Effector memory CD4-positive, alpha-beta T cell (primary cell): ENCODE measurements around the gene LDHB.
A peak's percentile ranks its signal among the peaks of the same experiment; 100 is the strongest.

Experiments
- DNase-seq, 3 donors: peaks; one replicate each; pipeline ENCODE4 v3.0.0-alpha.2; 2020
- H3K27ac ChIP-seq: 2 replicates; pipeline ENCODE4 v1.7.0; 2013; ENCODE audit warnings: mild to moderate bottlenecking, low read length, moderate library complexity; ENCODE audit not compliant: insufficient read depth, poor library complexity, severe bottlenecking
- H3K27me3 ChIP-seq: replicated peaks from 2 replicates; pipeline ENCODE4 v1.7.0; 2013; ENCODE audit warnings: mild to moderate bottlenecking, low read length; ENCODE audit not compliant: insufficient read depth, control insufficient read depth, poor library complexity, severe bottlenecking
- H3K36me3 ChIP-seq: 2 replicates; pipeline ENCODE4 v1.7.0; 2013; ENCODE audit warnings: mild to moderate bottlenecking, low read length, moderate library complexity; ENCODE audit not compliant: control insufficient read depth, insufficient read depth
- H3K4me1 ChIP-seq: 2 replicates; pipeline ENCODE4 v1.7.0; 2013; ENCODE audit warnings: low read length, mild to moderate bottlenecking; ENCODE audit not compliant: control insufficient read depth, insufficient read depth, poor library complexity, severe bottlenecking
- H3K4me3 ChIP-seq: 2 replicates; pipeline ENCODE4 v1.7.0; 2013; ENCODE audit warnings: low read length, low read depth, mild to moderate bottlenecking; ENCODE audit not compliant: insufficient read depth, poor library complexity, severe bottlenecking
- H3K9me3 ChIP-seq: 2 replicates; pipeline ENCODE4 v1.7.0; 2013; ENCODE audit warnings: mild to moderate bottlenecking, low read length, moderate library complexity; ENCODE audit not compliant: control insufficient read depth
- total RNA-seq, 3 donors: gene quantifications; one replicate each; lab custom pipeline; 2026; lab: John Stamatoyannopoulos, UW

LDHB gene
- total RNA-seq = 12.4 to 36.1 (median 12.8) reads per million in 3 donors

DNA sequence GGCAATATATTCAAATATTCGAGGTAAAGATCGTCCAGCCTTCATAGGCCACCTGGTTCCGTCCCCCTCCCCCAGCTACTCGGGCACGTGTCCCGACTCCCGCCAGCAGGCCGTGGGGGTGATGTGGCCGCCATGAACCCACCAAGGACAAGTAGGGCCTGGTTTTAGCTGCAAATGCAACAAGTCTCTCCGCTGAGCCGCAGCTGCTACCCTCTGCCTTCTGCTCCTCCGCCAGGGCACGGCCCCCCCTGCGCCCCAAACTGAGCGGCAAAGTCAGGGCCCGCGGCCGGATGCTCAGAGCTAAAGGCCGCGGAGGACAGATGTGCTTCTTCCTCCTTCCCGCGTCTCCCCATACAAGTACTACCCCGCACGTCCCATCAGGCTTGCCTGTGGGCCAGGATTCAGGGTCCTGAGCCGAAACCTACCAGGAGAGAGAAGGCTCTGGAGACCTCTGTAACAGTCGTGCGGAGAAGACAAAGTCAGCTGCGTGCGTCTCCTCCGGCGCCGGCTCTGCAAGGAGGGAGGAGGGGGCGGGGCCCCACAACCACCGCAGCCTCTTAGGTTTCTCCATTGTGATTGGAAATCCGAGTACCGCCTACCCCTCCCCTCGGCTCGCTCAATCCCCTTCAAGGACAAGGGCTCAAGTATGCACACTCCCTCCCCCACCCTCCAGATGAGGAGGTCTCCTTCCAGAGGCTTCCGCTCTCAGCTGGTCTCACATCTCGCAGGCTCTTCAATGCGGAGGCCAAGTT is at the start of gene LDHB:
LDHB (minus strand) TSS at position 517 of the 752 bp plus-strand sequence. CDS start 3,171 bp downstream, outside the sequence.
- H3K27me3 ChIP-seq = no peaks in the 10 kb centered on the region
- H3K9me3 ChIP-seq = no peaks in the 10 kb centered on the region
- H3K4me1 ChIP-seq = peaks cover 34% of the 10 kb centered on the region
- peak within 1 kb of the TSS; percentile 77 for H3K27ac ChIP-seq
- peak within 1 kb of the TSS; percentile 84 for H3K4me3 ChIP-seq
- H3K36me3 ChIP-seq = peaks cover 17% of the 10 kb centered on the region
- DNase-seq = peak; percentile 75 to 90 (median 87)

DNA sequence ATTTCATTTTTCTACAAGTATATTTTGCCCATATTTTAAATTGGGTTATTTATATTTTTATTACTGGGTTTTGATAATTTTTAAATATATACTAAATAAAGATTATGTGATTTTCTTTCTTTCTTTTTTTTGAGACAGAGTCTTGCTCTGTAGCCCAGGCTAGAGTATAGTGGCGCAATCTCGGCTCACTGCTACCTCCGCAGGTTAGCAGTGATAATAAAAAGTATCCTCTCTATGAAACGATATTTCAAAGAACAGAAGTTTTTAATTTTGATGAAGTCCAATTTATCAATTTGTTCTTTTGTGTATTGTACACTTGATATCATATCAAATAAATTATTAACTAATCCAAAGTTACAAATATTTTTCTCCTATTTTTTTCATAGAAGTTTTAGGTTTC is 47.2 kb upstream of the LDHB start:
- Histone ChIP-seq H3K4me1 (no peaks in the 10 kb centered on the region), H3K27me3 (no peaks in the 10 kb centered on the region), H3K9me3 (no peaks in the 10 kb centered on the region), H3K36me3 (no peaks in the 10 kb centered on the region), H3K27ac (no peak overlapping the region), H3K4me3 (no peak overlapping the region)
- no peak for DNase-seq

DNA sequence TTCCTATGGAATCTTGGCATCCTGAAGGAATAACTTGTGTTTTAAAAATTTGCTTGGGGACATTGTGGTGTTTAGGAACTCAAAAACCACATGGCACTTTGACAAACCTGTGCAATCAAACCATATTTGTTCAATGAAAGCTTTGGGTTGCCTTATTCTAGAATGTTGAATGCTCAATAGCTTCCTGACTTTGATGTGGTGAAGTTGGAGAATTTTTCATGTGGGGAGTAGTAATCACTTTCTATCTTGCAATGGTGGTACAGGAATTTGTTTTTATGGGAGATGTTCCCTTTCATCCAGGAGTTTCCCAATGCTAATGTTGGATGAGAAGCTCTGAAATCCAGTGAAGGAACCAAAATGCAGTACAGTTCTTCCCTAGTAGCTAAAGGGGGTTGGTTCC is 42.2 kb upstream of the LDHB start:
- no peak for DNase-seq
- Histone ChIP-seq H3K9me3 (no peaks in the 10 kb centered on the region), H3K36me3 (no peaks in the 10 kb centered on the region), H3K27me3 (no peaks in the 10 kb centered on the region), H3K4me1 (no peaks in the 10 kb centered on the region), H3K27ac (no peak overlapping the region), H3K4me3 (no peak overlapping the region)

DNA sequence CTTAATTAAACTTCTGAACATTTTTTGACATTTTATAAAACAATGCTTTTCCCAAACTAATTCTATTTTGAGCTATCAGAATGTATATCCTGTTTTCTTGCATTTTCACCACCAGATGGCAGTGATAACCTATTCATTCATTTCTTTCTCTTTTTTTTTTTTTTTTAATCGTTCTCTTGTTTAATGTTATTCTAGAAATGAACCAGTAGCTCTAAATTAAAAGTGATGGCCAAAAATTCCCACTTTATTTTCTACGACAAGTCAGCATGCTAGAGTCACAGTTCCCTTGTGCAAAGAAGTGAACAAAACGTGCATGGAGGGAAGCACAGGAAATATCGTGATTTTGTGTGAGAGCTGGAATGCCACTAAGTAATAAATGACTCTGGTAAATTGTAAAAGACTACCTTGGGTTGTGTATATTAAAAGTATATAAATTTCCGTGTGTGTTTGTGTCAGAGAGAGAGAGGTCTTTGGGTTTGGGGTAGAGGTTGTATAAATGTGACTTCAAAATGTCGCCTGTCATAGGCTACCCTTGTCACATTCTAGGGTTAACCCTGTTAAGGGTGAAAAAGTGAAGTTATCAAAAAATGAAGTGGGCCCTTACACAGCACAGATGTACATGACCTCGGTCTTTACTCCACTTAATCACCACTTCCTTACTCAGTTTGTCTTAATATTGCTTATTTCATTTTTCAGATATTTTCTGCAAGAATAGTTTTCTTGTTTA is 40.4 kb upstream of the LDHB start:
- Histone ChIP-seq H3K9me3 (no peaks in the 10 kb centered on the region), H3K27ac (no peak overlapping the region), H3K27me3 (no peaks in the 10 kb centered on the region), H3K4me1 (no peaks in the 10 kb centered on the region), H3K36me3 (no peaks in the 10 kb centered on the region), H3K4me3 (no peak overlapping the region)
- no peak for DNase-seq

DNA sequence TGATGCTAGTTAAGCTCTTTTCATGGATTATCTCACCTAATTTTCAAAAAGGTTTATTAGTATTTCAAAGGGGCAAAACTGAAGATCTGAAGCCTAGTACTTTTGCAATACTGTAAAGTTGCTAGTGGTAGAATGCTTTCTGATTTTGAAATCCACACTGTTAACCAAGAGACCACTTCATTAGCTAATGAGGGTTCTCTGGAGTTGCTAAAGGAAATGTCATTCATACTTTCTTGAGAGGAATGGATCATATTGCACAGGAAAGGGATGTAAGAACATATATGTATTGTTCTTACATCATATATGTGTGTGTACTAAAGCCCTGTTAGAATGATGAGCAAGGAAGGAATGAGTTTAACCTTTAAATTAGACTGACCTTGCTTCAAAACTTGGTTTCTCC is 39.0 kb upstream of the LDHB start:
- H3K27ac ChIP-seq = no peak overlapping the region
- no peak for DNase-seq
- H3K9me3 ChIP-seq = no peaks in the 10 kb centered on the region
- H3K36me3 ChIP-seq = no peaks in the 10 kb centered on the region
- H3K27me3 ChIP-seq = no peaks in the 10 kb centered on the region
- no peak overlapping the region for H3K4me3 ChIP-seq
- no peaks in the 10 kb centered on the region for H3K4me1 ChIP-seq

DNA sequence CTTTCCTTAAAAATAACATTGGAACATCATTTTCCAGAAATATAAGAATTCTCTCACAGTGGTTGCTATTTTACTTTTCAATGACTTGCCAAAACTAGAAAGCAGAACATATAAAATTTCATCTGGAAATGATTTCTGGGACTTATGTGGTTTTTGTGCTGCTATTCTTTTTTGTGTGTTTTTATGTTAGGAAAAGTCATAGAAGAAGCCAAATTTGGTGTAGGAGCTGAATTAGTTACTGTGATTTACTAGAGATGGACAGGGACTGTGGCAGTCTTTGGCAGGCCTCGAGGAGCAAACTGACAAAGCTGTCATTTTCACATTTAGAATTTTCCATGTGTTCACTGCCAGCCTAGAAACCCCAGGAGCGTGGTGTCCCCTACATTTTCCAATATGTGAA is 38.3 kb upstream of the LDHB start:
- no peaks in the 10 kb centered on the region for H3K36me3 ChIP-seq
- H3K27ac ChIP-seq = no peak overlapping the region
- peaks cover 2% of the 10 kb centered on the region for H3K4me1 ChIP-seq
- DNase-seq = no peak
- H3K9me3 ChIP-seq = no peaks in the 10 kb centered on the region
- no peak overlapping the region for H3K4me3 ChIP-seq
- H3K27me3 ChIP-seq = no peaks in the 10 kb centered on the region

DNA sequence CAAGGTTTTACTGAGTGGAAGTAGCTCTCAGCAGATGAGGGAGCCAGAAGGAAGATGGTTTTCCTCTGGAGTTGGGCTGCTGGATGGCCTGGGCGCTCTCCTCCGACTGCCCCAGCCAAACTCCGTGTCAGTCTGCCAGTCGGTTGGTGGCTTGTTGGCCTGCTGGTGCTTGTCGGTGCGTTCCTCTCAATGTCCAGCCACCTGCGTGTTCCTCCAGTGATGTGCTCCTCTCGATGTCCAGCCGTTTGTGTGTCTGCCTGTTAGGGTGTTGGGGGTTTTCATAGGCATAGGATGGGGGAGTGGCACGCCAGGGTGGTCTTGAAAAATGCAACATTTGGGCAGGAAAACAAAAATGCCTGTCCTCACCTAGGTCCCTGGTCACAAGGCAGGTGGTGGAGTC is 37.0 kb upstream of the LDHB start:
- H3K36me3 ChIP-seq = no peaks in the 10 kb centered on the region
- DNase-seq = no peak
- peaks cover 5% of the 10 kb centered on the region for H3K4me1 ChIP-seq
- H3K27me3 ChIP-seq = no peaks in the 10 kb centered on the region
- H3K9me3 ChIP-seq = no peaks in the 10 kb centered on the region
- no peak overlapping the region for H3K27ac ChIP-seq
- no peak overlapping the region for H3K4me3 ChIP-seq

DNA sequence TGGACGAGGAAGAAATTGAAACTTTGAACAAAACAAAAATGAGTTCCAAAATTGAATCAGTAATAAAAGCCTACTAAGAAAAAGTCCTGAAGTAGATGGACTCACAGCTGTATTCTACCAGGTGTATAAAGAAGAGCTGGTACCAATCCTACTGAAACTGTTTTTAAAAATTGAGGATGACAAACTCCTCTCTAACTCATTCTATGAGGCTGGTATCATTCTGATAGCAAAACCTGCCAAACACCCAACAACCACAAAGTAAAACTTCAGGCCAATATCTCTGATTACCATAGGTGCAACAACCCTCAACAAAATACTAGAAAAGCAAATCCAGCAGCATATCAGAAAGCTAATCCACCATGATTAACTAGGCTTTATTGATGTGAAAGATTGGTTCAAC is 33.9 kb upstream of the LDHB start:
- no peak overlapping the region for H3K27ac ChIP-seq
- H3K36me3 ChIP-seq = no peaks in the 10 kb centered on the region
- DNase-seq = no peak
- peaks cover 5% of the 10 kb centered on the region for H3K4me1 ChIP-seq
- no peaks in the 10 kb centered on the region for H3K9me3 ChIP-seq
- H3K27me3 ChIP-seq = no peaks in the 10 kb centered on the region
- H3K4me3 ChIP-seq = no peak overlapping the region

DNA sequence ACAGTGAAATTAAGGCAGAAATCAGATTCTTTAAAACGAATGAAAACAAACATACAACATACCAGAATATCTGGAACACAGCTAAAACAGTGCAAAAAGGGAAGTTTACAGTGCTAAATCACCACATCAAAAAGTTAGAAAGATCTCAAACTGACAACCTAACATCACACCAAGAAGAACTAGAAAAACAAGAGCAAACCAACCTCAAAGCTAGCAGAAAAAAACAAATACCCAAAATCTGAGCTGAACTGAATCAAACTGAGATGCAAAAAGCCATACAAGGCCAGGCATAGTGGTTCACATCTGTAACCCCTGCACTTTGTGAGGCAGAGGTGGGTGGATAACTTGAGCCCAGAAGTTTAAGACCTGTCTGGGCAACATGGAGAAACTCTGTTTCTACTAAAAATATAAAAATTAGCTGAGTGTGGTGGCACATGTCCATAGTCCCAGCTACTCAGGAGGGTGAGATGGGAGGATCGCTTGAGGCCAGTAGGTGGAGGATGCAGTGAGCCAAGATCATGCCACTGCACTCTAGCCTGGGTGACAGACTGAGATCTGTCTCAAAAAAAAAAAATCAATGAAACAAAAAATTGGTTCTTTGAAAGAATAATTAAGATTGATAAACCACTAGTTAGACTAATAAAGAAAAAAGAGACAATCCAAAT is 33.2 kb upstream of the LDHB start:
- no peak overlapping the region for H3K4me3 ChIP-seq
- H3K36me3 ChIP-seq = no peaks in the 10 kb centered on the region
- DNase-seq = no peak
- H3K9me3 ChIP-seq = no peaks in the 10 kb centered on the region
- no peaks in the 10 kb centered on the region for H3K27me3 ChIP-seq
- H3K4me1 ChIP-seq = peaks cover 5% of the 10 kb centered on the region
- peak overlapping the region; percentile 8 for H3K27ac ChIP-seq

DNA sequence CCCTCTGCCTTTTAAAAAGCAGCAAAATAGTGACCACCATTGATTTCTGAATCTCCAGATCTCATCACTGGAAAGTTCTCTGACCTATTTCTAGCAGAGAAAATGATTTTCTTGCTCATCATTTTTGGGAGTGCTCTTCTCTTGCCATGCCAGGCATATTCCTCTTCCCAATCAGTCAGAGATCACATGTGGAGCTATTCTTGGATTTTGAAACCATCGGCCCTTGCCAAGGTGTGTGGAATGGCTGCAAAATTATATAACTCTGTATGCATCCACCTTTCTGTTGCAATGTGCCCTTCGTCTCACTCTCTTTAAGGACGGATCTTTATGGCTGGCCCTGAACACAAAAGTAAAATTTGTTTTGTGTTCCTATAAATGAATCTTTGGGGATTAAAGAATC is 25.5 kb upstream of the LDHB start:
- H3K27ac ChIP-seq = no peak overlapping the region
- H3K4me3 ChIP-seq = no peak overlapping the region
- H3K27me3 ChIP-seq = no peaks in the 10 kb centered on the region
- no peaks in the 10 kb centered on the region for H3K36me3 ChIP-seq
- no peak for DNase-seq
- no peaks in the 10 kb centered on the region for H3K9me3 ChIP-seq
- H3K4me1 ChIP-seq = peaks cover 14% of the 10 kb centered on the region
